Endothelial cell of umbilical vein (primary cell): Measurements from ENCODE around the gene NUPR1.
"Not testable (repeated sequence)": the region's sequence is repeated elsewhere in the genome, so short reads cannot be mapped to it uniquely, and the experiment has no call there.

Source experiments
- EZH2 ChIP-seq: IDR thresholded peaks from 2 replicates; pipeline ENCODE4 v1.6.1; 2012; ENCODE audit warnings: borderline replicate concordance, low read depth, mild to moderate bottlenecking, moderate library complexity, low read length, inconsistent platforms; ENCODE audit not compliant: severe bottlenecking
- FOS ChIP-seq: IDR thresholded peaks from 2 replicates; pipeline ENCODE4 v1.6.1; 2011; ENCODE audit warnings: mild to moderate bottlenecking, low read length, moderate library complexity, borderline replicate concordance; ENCODE audit not compliant: insufficient read depth
- GATA2 ChIP-seq: IDR thresholded peaks from 2 replicates; pipeline ENCODE4 v1.7.0; 2011; ENCODE audit warnings: low read depth, mild to moderate bottlenecking, moderate library complexity, mixed read lengths, low read length; ENCODE audit not compliant: insufficient read length, insufficient read depth
- JUN ChIP-seq: IDR thresholded peaks from 2 replicates; pipeline ENCODE4 v1.6.1; 2011; ENCODE audit warnings: borderline replicate concordance, low read depth; ENCODE audit not compliant: insufficient read length, insufficient read depth
- POLR2A ChIP-seq: IDR thresholded peaks from 2 replicates; pipeline ENCODE4 v1.6.1; 2012; ENCODE audit warnings: low read depth, mild to moderate bottlenecking, control low read depth, low read length
- POLR2AphosphoS5 ChIP-seq: IDR thresholded peaks from 2 replicates; pipeline ENCODE4 v1.6.1; 2012; ENCODE audit warnings: low read depth, mild to moderate bottlenecking, control low read depth, low read length, moderate library complexity; ENCODE audit not compliant: insufficient read depth
- TF ChIP-seq, protein P1 (sequence below), 2 donors: IDR thresholded peaks; 1 replicate in 1 of 2; 2 replicates in 1 of 2; pipeline ENCODE4 v1.5.1; 2011; ENCODE audit warnings: low read length in 2 of 2, mild to moderate bottlenecking in 2 of 2, moderate library complexity in 2 of 2, control low read depth in 1 of 2, inconsistent platforms in 1 of 2, low read depth in 1 of 2; ENCODE audit not compliant: insufficient read depth in 1 of 2; ENCODE audit errors: extremely low read depth in 1 of 2
- TF ChIP-seq, protein P2 (sequence below): IDR thresholded peaks from 2 replicates; pipeline ENCODE4 v1.6.1; 2011; ENCODE audit not compliant: insufficient read depth, insufficient read length

DNA sequence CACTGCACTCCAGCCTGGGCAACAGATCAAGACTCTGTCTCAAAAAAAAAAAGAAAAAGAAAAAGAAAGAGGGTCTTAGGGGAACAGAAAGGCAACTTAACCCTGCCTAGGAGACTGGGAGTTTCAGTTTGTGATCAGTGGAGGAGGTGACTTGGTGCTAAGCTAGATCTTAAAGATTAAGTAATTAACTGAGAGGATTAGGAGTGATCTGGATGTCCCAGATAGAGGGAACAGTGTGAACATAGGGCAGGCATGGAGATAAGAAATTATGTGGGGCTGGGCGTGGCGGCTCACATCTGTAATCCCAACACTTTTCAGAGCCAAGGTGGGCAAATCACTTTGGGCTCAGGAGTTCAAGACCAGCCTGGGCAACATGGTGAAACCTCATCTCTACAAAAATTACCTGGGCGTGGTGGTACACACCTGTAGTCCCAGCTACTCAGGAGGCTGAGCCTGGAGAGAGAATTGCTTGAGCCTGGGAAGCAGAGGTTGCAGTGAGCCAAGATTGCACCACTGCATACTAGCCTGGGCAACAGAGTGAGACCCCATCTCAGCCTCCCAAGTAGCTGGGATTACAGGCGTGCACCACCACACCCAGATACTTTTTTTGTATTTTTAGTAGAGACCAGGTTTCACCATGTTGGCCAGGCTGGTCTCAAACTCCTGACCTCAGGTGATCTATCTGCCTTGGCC lies 27.6 kb upstream of the NUPR1 start:
- TF ChIP-seq, protein P1, sequence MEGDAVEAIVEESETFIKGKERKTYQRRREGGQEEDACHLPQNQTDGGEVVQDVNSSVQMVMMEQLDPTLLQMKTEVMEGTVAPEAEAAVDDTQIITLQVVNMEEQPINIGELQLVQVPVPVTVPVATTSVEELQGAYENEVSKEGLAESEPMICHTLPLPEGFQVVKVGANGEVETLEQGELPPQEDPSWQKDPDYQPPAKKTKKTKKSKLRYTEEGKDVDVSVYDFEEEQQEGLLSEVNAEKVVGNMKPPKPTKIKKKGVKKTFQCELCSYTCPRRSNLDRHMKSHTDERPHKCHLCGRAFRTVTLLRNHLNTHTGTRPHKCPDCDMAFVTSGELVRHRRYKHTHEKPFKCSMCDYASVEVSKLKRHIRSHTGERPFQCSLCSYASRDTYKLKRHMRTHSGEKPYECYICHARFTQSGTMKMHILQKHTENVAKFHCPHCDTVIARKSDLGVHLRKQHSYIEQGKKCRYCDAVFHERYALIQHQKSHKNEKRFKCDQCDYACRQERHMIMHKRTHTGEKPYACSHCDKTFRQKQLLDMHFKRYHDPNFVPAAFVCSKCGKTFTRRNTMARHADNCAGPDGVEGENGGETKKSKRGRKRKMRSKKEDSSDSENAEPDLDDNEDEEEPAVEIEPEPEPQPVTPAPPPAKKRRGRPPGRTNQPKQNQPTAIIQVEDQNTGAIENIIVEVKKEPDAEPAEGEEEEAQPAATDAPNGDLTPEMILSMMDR (IDR thresholded peaks at IDR 0.05; ENCODE audit: extremely low read depth in 1 of 2, insufficient read depth in 1 of 2, low read depth in 1 of 2, low read length in 2 of 2), result not testable (repeated sequence)
- TF ChIP-seq POLR2AphosphoS5, POLR2A, EZH2, JUN, GATA2, FOS: not testable (repeated sequence)
- TF ChIP-seq, protein P2, sequence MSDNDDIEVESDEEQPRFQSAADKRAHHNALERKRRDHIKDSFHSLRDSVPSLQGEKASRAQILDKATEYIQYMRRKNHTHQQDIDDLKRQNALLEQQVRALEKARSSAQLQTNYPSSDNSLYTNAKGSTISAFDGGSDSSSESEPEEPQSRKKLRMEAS, result not testable (repeated sequence)
